KOPT-K1 (cell line): Measurements from ENCODE around the gene CS.

Source experiments
- H3K27ac ChIP-seq: fragments of 200-600 bp; sonication (generic); 2 replicates; pipeline ENCODE4 v1.5.1; 2016; ENCODE audit warnings: antibody characterized with exemption, mild to moderate bottlenecking, low read depth, low read length; ENCODE audit not compliant: poor library complexity, severe bottlenecking
- H3K36me3 ChIP-seq: fragments of 200-600 bp; sonication (generic); 2 replicates; pipeline ENCODE4 v1.5.1; 2017; ENCODE audit warnings: antibody characterized with exemption, mild to moderate bottlenecking, low read length, moderate library complexity; ENCODE audit not compliant: insufficient read depth
- H3K9me3 ChIP-seq: fragments of 200-600 bp; sonication (generic); 2 replicates; pipeline ENCODE4 v1.5.1; 2017; ENCODE audit warnings: antibody characterized with exemption, low read length, mild to moderate bottlenecking; ENCODE audit not compliant: insufficient read depth, poor library complexity, severe bottlenecking

The CS gene

GRCh38 chr12:56255671-56256070 lies 44.5 kb downstream of the CS start:
- H3K27ac ChIP-seq, result no peak overlapping the region
- H3K36me3 ChIP-seq, result peaks cover 62% of the 10 kb centered on the region

GRCh38 chr12:56253091-56253490 lies 47.0 kb downstream of the CS start:
- Histone ChIP-seq H3K9me3 (no peaks in the 10 kb centered on the region), H3K27ac (no peak overlapping the region), H3K36me3 (peaks cover 88% of the 10 kb centered on the region)

More at GRCh38 chr12:56255671-56256070, 44.5 kb downstream of the CS start:
- H3K9me3 ChIP-seq, result no peaks in the 10 kb centered on the region

- Histone ChIP-seq H3K27ac (no peak overlapping the region), H3K36me3 (peaks cover 92% of the 10 kb centered on the region), H3K9me3 (no peaks in the 10 kb centered on the region)
Measured at GRCh38 chr12:56252649-56253048, 47.5 kb downstream of the CS start.

GRCh38 chr12:56248711-56249110 lies 51.4 kb downstream of the CS start:
- no peak overlapping the region for H3K27ac ChIP-seq
- no peaks in the 10 kb centered on the region for H3K9me3 ChIP-seq
- peaks cover 97% of the 10 kb centered on the region for H3K36me3 ChIP-seq

GRCh38 chr12:56247923-56248322 lies 52.2 kb downstream of the CS start:
- peaks cover 97% of the 10 kb centered on the region for H3K36me3 ChIP-seq
- H3K27ac ChIP-seq, result no peak overlapping the region
- H3K9me3 ChIP-seq, result no peaks in the 10 kb centered on the region

GRCh38 chr12:56244494-56244893 lies 55.6 kb downstream of the CS start:
- H3K36me3 ChIP-seq, result peaks cover 99% of the 10 kb centered on the region
- no peak overlapping the region for H3K27ac ChIP-seq
- no peaks in the 10 kb centered on the region for H3K9me3 ChIP-seq

- Histone ChIP-seq H3K9me3 (no peaks in the 10 kb centered on the region), H3K27ac (no peak overlapping the region), H3K36me3 (peaks cover 99% of the 10 kb centered on the region)
Measured at GRCh38 chr12:56243731-56244181, 56.4 kb downstream of the CS start.

- H3K27ac ChIP-seq, result no peak overlapping the region
- peaks cover 94% of the 10 kb centered on the region for H3K36me3 ChIP-seq
- H3K9me3 ChIP-seq, result no peaks in the 10 kb centered on the region
Measured at GRCh38 chr12:56242986-56243385, 57.1 kb downstream of the CS start.

- Histone ChIP-seq H3K9me3 (no peaks in the 10 kb centered on the region), H3K36me3 (peaks cover 92% of the 10 kb centered on the region), H3K27ac (no peak overlapping the region)
Measured at GRCh38 chr12:56241424-56242303, 58.5 kb downstream of the CS start.

- Histone ChIP-seq H3K27ac (no peak overlapping the region), H3K9me3 (no peaks in the 10 kb centered on the region), H3K36me3 (peaks cover 61% of the 10 kb centered on the region)
Measured at GRCh38 chr12:56237552-56237951, 62.6 kb downstream of the CS start.

GRCh38 chr12:56236985-56237384 lies 63.1 kb downstream of the CS start:
- peaks cover 56% of the 10 kb centered on the region for H3K36me3 ChIP-seq

GRCh38 chr12:56236091-56236490 lies 64.0 kb downstream of the CS start:
- H3K27ac ChIP-seq, result no peak overlapping the region
- H3K9me3 ChIP-seq, result no peaks in the 10 kb centered on the region
- H3K36me3 ChIP-seq, result peaks cover 47% of the 10 kb centered on the region

More at GRCh38 chr12:56236985-56237384, 63.1 kb downstream of the CS start:
- Histone ChIP-seq H3K27ac (no peak overlapping the region), H3K9me3 (no peaks in the 10 kb centered on the region)

- Histone ChIP-seq H3K9me3 (no peaks in the 10 kb centered on the region), H3K27ac (no peak overlapping the region), H3K36me3 (peaks cover 35% of the 10 kb centered on the region)
Measured at GRCh38 chr12:56234746-56235436, 65.2 kb downstream of the CS start.

GRCh38 chr12:56231184-56231582 lies 68.9 kb downstream of the CS start:
- Histone ChIP-seq H3K27ac (no peak overlapping the region), H3K9me3 (no peaks in the 10 kb centered on the region), H3K36me3 (peaks cover 8% of the 10 kb centered on the region; the same call in 1 of the 2 replicates)

- H3K27ac ChIP-seq, result no peak overlapping the region
- no peaks in the 10 kb centered on the region for H3K9me3 ChIP-seq
- H3K36me3 ChIP-seq, result peaks cover 5% of the 10 kb centered on the region; the same call in 1 of the 2 replicates
Measured at GRCh38 chr12:56230432-56231183, 69.5 kb downstream of the CS start.
